ENCODE data around the gene PTK7.
"Not testable (repeated sequence)": the region's sequence is repeated elsewhere in the genome, so short reads cannot be mapped to it uniquely, and the experiment has no call there.

The PTK7 gene

DNA sequence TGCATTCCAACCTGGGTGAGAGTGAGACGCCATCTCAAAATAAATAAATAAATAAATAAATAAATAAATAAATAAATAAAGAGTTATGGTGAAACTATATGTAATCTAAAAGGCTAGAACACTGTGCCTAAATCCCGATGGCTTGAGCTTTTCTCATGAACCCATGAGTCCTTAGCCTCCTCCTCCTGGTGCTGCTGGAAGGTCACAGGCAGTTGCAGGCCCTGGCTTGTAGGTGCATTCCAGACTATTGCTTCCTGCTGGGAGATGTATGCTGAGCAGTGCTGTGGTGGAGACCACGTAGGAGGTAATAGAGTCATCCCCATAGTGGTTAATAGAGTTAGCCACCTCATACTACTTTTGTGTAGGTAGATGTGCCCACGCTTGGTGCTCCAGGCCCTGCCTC lies 12.5 kb downstream of the PTK7 start:
- FAIRE-seq = no peak

DNA sequence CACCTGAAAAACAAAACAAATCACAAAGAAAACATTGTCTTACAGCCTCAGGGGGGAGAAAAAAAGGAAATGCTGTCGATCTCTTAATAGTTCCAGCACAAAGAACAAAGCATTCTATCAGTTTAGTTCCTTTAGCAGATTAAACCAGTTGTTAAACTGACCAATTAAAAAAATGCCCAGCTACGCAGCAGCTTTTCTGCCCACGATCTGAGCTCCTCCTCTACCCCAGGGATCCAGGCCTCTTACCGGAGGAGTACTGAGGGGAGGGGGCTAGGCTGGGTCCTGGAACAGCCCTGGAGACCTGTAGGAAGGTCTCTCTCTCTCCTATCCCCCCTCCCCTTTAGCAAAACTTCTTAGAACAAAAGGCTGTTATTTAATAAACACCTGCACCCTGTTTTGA lies 13.4 kb downstream of the PTK7 start:
- FAIRE-seq = no peak

DNA sequence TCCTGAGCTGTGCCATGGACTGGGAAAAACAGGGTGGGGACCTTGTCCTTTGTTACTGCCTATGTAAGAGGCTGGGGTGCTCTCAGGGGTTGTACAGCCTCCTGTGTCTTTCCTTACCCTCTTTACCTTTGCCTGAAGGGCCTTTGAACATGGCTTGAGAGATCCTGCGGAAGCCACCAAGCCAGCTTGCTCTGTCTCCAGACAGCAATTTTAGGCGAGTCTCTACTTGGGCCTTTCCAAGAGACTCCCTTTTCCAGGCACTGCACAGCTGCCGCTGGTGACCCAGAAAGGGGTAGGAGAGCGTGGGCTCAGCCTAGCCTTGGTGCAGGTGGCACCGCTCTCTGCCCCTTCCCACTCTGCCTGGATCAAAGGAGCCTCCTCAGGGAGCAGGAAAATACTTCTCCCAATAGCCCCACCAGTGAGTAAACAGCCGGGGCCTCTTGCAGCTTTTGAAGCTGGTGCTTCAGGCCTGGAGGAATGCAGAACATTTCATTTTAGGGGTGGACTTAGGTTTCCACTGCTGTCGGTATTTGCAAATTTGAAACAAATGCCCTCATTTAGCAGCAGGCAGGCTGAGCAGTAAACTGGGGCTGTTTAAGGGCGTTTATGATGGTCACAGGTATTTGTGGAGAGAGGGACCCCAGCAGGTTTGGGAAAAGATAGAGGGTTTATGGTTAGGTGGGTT lies 13.9 kb downstream of the PTK7 start:
- FAIRE-seq = no peak

DNA sequence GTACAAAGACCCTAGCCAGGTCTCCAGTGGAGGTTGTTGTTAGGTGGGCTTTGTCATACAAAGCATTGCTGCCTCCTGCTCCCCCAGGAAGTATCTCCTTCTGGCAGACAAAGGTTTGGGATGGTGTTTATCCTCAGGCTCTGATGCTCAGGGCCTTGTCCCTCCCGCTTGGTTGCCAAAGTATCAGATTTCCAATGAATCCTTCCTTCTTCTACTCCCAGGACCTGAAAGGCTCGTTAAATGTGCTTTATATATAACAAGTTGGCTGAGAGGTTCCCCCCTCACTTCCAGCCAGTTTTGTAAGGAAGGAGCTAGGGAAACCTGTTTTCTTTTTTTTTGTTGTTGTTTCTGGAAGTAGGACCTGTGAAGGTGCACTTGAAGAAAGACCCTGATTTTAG lies 14.4 kb downstream of the PTK7 start:
- no peak for FAIRE-seq

DNA sequence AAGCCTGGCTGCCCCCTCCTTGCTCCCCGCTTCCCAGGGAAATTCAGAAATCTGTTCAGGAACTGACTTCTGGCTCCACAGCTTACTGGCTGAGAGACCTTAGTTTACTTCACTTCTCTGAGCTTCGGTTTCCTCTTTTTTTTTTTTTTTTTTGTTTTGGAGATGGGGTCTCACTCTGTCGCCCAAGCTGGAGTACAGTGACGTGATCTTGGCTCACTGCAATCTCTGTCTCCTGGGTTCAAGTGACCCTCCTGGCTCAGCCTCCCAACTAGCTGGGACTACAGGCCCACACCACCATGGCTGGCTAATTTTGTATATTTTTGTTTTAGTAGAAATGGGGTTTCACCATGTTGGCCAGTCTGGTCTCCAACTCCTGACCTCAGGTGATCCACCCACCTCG lies 14.9 kb downstream of the PTK7 start:
- FAIRE-seq = no peak

DNA sequence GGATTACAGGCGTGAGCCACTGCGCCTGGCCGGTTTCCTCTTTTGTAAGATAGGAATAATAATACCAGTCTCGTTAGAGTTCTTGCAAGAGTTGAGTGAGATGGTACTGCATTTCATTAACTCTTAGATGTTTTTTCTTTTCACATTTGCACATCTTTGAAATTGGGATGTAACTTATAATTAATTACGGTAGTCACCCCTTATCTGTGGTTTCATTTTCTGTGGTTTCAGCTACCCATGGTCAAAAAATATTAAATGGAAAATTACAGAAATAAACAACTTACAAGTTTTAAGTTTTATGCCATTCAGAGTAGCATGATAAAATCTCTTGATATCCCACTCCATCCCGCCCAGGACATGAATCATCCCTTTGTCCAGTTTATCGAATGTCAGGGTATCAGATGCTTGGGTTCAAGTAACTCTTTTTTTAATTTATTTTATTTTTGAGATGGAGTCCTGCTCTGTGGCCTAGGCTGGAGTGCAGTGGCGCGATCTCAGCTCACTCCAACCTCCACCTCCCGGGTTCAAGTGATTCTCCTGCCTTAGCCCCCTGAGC lies 15.4 kb downstream of the PTK7 start:
- FAIRE-seq = no peak

DNA sequence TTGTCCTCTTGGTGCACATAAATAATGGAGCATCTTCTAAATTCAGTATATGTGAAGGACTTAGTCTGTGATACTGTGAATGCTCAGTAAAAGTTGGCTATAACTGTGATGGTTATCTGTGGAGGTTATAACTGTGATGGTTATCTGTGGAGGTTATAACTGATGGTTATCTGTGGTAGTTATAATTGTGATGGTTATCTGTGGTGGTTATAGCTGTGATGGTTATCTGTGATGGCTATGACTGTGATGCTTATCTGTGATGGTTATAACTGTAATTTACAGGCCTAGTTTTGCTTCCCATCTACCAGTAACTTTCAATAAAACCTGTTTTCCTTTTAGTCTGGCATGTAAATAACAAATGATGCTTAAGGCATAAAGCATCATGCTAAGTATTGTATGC lies 16.5 kb downstream of the PTK7 start:
- FAIRE-seq = no peak

DNA sequence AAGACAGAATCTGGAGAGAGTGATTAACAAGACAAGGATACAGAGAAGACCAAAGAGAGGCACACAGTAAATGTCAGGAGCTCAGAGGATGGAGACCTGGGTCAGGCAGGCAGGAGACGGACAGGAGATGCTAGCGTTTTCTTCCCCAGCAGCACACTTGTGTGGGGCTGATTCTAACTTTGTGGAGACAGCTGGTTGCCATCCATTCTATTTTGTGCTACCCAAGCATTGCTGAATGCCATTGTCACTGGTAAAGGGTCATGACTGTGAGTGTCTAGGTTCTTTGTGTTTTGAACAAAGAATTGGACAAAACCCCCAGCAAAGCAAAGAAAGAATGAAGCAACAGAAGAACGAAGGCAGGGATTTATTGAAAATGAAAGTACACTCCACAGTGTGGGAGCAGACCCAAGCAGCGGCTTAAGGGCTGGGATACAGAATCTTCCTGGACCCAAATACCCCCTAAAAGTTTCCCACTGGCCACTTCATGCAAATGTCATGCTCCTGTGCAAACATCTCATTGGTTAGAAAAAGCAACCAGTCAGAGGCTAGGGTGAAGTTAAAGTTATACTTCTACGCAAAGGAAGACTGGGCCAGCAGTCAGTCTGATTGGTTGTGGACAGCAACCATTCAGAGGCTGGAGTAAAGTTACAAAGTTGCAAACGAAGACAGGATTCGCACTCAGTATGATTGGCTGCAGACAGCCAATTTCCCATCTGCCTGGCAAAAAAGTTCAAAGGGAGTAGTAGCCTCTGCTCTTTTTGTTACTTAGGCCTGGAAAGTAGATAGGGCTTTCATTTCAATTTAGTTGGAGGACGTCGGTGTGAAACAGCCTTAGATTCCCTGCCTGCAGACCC lies 17.5 kb downstream of the PTK7 start:
- FAIRE-seq = peak; percentile 99

DNA sequence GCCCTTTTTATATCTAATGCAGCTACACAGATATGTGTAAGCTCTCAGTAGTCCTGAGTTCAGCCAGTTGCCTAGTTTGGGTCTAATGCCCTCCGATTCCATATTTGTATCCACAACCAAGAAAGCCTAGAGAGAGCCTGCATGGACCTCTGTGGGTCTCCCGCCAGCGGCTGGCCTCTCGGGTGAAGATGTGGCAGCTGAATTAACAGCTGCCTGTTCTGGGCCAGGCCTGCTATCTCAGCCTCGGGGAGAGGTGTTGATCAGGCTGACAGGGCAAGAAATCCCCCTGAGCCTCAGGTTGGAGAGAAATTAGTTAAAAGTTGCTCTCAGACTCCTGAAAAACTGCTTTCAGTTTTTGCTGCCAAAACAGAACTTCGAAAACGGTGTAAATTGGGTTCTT lies 19.8 kb downstream of the PTK7 start:
- FAIRE-seq = no peak

DNA sequence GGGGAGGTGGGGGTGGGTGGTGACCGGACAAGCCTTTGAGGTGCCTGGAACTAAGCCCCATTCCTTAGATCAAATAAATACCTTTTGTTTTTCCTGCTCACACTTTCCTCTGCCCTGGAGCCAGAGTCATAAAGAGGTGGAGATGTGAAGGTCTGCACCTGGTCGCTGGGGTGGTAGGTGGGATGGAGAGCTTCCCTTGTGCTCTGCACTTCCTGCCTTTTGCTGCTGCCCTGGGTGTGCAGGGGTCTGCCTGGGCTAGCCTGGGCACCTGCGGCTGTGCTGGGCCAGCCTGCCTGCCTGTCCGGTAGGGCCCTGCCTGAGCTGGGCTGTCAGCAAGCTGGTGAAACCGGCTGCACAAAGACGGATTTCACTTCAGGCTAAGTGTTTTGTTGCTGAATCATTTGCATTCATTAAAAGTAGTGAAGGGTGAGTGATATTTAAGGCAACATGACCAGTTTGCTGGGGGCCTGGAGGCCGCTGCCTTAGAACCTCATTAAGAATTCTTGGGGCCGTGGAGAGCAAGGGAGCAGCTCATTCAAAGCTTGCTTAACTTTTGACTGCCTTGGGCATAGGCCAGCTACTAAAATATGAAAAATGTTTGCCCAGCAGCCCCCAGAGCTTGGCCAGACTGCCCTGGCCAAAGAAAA lies 20.5 kb downstream of the PTK7 start:
- peak; percentile 91 for FAIRE-seq

DNA sequence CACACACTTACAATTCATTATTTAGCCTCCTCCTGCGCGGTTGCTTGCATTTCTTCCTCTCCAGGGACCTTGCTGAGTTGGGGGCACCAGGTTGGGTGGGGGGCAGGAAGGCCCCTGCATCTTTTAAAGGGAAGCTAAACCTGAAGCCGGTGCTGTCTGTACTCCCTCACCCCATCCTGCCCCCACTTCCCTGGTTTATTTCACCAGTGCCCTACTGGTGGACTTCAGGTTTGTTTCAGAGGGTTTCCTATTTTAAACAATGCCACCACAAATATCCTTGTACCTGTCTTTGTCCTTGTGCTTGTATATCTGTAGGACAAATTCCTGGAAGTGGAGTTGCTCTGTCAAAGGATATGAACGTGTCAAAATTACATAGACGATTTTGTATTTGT lies 21.0 kb downstream of the PTK7 start:
- no peak for FAIRE-seq

DNA sequence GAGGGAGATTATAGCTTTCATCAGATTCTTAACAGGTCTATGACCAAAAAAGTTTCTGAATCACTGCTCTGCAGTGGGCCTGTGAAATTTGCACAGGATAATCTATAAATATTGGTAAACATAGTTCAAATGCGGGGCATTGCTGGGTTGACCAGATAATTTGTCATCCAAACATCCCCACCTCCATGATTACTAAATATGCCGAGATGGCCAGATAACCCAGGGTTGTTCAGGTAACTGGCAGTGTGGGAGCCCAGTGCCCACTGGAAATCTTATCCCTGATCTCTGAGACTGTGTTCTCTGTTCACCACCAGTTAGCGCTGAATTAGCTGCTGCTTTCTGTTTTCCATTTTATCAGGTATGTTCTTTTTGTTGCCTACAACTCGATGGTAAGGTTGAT lies 21.4 kb downstream of the PTK7 start:
- no peak for FAIRE-seq

DNA sequence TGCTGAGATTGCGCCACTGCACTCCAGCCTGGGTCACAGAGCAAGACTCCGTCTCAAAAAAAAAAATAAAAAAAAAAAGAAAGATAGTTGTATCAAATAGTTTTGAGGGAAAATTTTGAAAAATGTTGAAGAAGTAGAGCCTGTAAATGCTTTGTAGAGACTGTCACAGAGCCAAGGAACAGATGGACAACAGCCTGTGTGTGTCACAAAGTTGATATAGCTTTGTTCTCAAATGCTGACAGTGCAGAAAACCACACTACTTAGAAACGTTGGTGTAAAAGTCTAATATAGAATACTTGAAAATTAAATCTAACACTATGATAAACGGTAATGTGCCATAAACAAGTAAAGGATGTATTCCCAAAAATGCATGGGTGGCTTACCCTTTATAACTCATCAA lies 25.4 kb downstream of the PTK7 start:
- no peak for FAIRE-seq

DNA sequence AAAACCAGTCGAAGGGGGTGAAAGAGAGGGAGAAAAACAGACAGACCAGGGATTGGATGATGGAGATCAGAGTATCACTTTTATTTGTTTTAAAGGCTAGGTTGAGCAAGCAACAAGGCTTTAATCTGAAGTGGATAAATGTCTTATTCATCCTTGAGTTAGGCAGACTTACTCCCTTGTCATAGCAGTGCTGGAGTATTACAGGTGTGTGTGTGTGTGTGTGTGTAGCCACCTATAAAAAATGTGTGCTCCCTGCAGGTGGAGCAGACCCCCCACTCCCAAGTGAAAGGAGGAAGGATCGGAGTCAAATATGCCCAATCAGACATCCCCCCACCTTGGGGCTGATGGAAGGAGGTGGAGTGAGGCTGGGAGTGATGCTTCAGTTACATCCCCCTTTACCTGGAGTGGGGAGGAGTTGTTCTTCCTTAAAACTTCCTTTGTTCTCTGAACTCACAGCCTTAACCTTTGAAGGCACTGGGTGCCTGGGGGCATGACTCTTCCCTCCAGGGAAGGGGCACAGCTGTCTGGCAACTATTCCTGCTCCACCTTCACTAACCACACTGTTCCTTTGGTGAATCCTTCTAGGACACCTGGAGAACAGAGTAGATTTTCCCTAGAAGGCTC lies 27.3 kb downstream of the PTK7 start:
- no peak for FAIRE-seq

DNA sequence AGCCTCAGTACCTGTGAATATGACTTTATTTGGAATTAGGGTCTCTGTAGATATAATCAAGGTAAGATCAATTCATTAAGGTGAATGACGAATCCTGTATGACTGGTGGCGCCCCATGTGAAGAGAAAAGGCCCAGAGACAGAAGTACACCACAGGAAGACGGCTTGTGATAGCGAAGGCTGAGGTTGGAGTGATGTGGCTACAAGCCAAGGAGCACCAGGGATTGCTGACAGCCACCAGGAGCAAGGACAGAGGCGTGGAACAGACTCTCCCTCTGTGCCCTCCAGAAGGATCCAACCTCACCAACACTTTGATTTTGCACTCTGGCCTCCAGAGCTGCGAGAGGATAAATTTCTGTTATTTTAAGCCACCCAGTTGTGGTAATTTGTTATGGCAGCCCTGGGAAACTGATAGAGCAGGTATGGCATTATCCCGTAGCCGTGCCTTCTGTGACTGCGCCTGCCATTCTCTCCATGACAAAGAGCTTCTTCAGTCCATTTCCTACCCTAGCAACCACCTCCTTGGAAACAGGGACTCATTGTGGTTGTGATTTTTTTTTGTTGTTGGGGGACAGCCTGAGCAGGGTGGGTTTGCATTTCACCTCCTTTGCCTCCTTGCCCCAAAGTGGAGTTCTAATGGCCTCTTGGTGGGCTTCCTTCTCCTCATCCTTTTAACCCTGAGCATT lies 29.6 kb downstream of the PTK7 start:
- no peak for FAIRE-seq

DNA sequence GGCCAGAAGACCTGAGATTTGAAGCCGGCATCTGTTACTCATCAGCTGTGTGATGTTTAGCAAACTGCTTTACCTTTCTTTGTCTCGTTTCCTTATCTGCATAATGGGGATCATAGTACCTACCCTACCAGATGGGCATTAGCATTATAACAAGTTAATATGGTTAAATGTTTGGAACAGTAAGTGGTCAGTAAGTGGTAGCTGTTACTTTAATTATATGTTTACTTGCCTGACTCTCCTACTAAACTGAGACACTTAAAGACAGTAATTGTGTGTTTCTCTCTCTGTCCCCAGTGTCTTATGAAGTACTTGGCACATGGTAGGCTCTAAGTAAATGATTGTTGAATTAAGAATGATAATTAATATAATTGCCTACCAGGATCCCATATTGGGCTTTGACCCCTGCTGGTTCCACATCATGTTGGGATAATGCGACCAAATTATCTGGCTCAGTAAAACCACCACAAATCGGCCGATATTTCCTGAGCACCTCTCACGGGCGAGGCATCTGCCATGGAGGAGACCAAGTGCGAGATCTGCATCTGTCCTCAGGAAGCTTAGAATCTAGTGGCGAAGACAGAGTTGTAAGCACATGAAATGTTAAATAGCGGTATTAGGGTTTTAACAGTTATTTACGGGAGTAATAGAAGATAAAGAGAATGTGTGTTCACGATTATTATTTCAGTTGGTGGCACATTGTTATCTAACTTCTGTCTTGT lies 31.4 kb downstream of the PTK7 start:
- FAIRE-seq = no peak

DNA sequence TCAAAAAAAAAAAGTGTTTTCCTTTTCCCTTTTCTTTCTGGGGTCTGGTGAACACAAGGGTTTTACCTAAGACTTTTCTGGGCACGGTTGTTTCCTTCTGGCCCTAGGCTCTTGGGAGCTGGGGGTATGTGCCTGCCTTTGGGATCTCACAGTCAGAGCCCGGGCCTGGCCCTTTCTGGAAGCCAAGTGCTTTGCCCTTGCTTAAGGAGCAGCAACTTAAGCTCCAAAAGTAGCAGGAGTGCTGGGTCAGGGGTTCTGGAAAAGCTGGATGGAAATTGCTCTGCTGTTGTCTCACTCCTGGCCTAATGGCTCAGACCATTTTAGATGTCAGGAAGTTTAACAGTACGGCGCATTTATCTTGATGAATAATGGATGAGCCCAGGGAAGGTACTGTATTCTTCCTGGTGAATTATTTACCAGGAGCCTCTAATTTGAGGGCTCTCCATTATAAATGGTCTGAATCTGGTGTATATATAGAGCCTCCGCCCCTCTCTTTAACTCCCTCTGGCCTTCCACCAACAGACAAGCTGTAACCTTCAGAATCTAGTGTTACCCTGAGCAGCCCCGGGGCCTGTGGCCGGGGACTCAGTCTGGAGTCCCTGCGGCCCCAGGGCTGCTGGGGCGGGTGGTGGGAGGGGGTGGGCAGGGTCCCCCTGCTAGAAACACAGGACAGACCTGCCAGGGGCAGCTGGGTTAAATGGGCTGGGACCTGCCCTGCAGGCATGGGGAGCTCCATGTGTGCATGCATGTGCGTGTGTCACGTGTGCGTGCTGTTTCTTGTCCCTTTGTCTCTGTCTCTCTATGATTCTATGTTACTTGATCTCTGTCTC lies 37.5 kb downstream of the PTK7 start:
- FAIRE-seq = no peak

DNA sequence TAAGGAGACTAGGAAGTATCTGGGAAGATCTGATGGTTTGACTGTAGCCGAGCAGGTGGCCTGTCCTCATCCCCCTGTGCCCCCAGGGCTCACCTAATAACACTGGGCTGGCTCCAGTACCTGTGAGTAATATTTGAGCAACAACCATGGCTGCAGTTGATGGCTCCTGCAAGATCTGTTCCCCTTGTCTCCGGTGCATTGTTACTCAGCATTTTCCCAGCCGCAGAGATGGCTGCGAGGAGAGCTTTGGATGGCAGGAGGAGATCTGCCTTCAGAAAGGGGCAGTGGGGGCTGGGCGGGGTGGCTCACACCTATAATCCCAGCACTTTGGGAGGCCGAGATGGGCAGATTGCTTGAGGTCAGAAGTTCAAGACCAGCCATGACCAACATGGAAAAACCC lies 39.3 kb downstream of the PTK7 start:
- FAIRE-seq = no peak

DNA sequence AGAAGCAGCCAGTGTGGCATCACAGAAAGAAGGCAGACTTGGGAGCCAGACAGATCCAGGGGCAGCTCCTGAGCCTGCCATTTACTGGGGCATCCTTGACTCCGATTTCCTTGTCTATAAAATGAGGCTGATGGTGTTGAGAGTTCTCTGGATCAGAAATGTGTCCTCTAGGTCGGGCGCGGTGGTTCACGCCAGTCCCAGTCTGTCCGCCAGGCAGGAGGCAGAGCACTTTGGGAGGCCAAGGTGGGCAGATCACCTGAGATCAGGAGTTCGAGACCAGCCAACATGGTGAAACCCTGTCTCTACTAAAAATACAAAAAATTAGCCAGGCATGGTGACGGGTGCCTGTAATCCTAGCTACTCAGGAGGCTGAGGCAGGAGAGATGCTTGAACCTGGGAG lies 41.4 kb downstream of the PTK7 start:
- FAIRE-seq = not testable (repeated sequence)

DNA sequence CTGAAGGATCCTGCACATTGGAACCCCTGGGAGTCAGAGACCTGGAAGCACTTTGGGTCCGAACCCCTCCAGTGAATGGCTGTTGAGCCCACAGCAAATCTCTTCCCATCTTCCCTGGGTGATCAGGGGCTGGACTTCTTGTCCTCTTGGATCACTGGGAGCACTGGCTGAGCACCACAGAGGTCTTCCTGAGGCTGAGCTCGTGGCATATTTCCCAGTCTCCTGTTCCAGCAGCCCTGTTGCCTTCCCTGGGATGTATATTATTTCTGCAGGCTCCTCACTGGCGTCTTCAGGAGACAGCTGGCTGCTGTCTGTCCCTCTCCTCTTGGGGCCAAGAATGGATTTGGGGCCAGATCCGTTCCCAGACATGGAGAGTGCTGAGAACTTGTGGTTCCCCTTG lies 43.4 kb downstream of the PTK7 start:
- FAIRE-seq = no peak
